HEK293 (cell line): ENCODE data around the gene CACNA1C.

Experiments
- CTCF ChIA-PET: fragments of 350-600 bp; formaldehyde crosslinking; extraction: SDS; loops from one replicate; lab custom pipeline; 2021; ENCODE audit warnings: antibody characterized with exemption; lab: Yijun Ruan, JAX
- POLR2A ChIA-PET: fragments of 300-600 bp; formaldehyde crosslinking; extraction: SDS; loops from one replicate; lab custom pipeline; 2020; ENCODE audit warnings: antibody characterized with exemption, inconsistent platforms; lab: Yijun Ruan, JAX
- H3K27ac ChIP-seq: fragments of 200-500 bp; sonication (Bioruptor generic); 2 replicates; pipeline ENCODE4 v1.5.1; 2014; ENCODE audit warnings: low read depth, low read length, control low read depth, inconsistent platforms; ENCODE audit errors: extremely low read depth
- H3K36me3 ChIP-seq, 2 experiments: fragments of 200-500 bp in 1 of 2; sonication (Bioruptor generic) in 1 of 2; 1 replicate in 1 of 2; 2 replicates in 1 of 2; pipeline ENCODE4 v1.5.1; 2014 to 2017; ENCODE audit warnings: inconsistent platforms in 2 of 2, low read length in 2 of 2; ENCODE audit not compliant: control insufficient read depth in 2 of 2, insufficient read depth in 1 of 2
- H3K4me1 ChIP-seq: fragments of 200-500 bp; sonication (Bioruptor generic); 2 replicates; pipeline ENCODE4 v1.5.1; 2014; ENCODE audit warnings: mild to moderate bottlenecking, low read length, inconsistent platforms; ENCODE audit not compliant: control insufficient read depth, insufficient read depth
- H3K4me3 ChIP-seq: 2 replicates; pipeline ENCODE4 v1.5.1; 2011; ENCODE audit warnings: low read depth, mild to moderate bottlenecking, control low read depth, low read length, moderate library complexity
- H3K9me3 ChIP-seq: fragments of 200-500 bp; sonication (Bioruptor generic); 2 replicates; pipeline ENCODE4 v1.5.1; 2014; ENCODE audit warnings: low read depth, low read length, inconsistent platforms; ENCODE audit not compliant: control insufficient read depth, insufficient read depth
- GLIS1 ChIP-seq: fragments of 450-650 bp; formaldehyde crosslinking; IDR thresholded peaks from 2 replicates; pipeline ENCODE4 v1.5.1; 2016; ENCODE audit warnings: missing biosample characterization, missing genetic modification characterization
- HOXC10 ChIP-seq: sonication (generic); formaldehyde crosslinking; IDR thresholded peaks from 2 replicates; pipeline ENCODE4 v1.8.1; 2023; ENCODE audit warnings: mild to moderate bottlenecking, missing genetic modification reagents
- MEIS1 ChIP-seq: sonication (generic); formaldehyde crosslinking; IDR thresholded peaks from 2 replicates; pipeline ENCODE4 v1.8.1; 2022; ENCODE audit warnings: missing genetic modification reagents, mild to moderate bottlenecking, borderline replicate concordance
- OVOL3 ChIP-seq: fragments of 450-650 bp; formaldehyde crosslinking; IDR thresholded peaks from 2 replicates; pipeline ENCODE4 v1.5.1; 2016; ENCODE audit warnings: missing biosample characterization, missing genetic modification characterization
- PRDM1 ChIP-seq: fragments of 450-650 bp; formaldehyde crosslinking; IDR thresholded peaks from 2 replicates; pipeline ENCODE4; 2016; ENCODE audit warnings: missing biosample characterization, missing genetic modification characterization
- SP2 ChIP-seq: fragments of 450-650 bp; formaldehyde crosslinking; IDR thresholded peaks from 2 replicates; pipeline ENCODE4 v1.5.1; 2016; ENCODE audit warnings: missing biosample characterization, missing genetic modification characterization
- ZNF121 ChIP-seq: fragments of 450-650 bp; formaldehyde crosslinking; IDR thresholded peaks from 2 replicates; pipeline ENCODE4 v1.5.1; 2016; ENCODE audit warnings: missing biosample characterization, missing genetic modification characterization
- ZNF175 ChIP-seq: fragments of 450-650 bp; formaldehyde crosslinking; IDR thresholded peaks from 2 replicates; pipeline ENCODE4 v1.5.1; 2016; ENCODE audit warnings: missing biosample characterization, missing genetic modification characterization
- ZNF26 ChIP-seq: fragments of 450-650 bp; formaldehyde crosslinking; IDR thresholded peaks from 2 replicates; pipeline ENCODE4 v1.5.1; 2016; ENCODE audit warnings: missing biosample characterization, missing genetic modification characterization
- ZNF266 ChIP-seq: fragments of 450-650 bp; formaldehyde crosslinking; IDR thresholded peaks from 2 replicates; pipeline ENCODE4 v1.5.1; 2016; ENCODE audit warnings: missing biosample characterization, missing genetic modification characterization, low read depth
- ZNF324 ChIP-seq: fragments of 450-650 bp; formaldehyde crosslinking; IDR thresholded peaks from 2 replicates; pipeline ENCODE4 v1.5.1; 2016; ENCODE audit warnings: missing biosample characterization, missing genetic modification characterization
- ZNF518A ChIP-seq: fragments of 450-650 bp; formaldehyde crosslinking; conservative IDR thresholded peaks from 2 replicates; pipeline ENCODE4 v1.5.1; 2016; ENCODE audit warnings: low read depth, missing biosample characterization, missing genetic modification characterization
- ZNF610 ChIP-seq: fragments of 450-650 bp; formaldehyde crosslinking; IDR thresholded peaks from 2 replicates; pipeline ENCODE4 v1.5.1; 2016; ENCODE audit warnings: missing biosample characterization, missing genetic modification characterization, borderline replicate concordance
- ZNF639 ChIP-seq: fragments of 450-650 bp; formaldehyde crosslinking; IDR thresholded peaks from 2 replicates; pipeline ENCODE4 v1.5.1; 2016; ENCODE audit warnings: missing biosample characterization, missing genetic modification characterization
- ZNF776 ChIP-seq: fragments of 450-650 bp; formaldehyde crosslinking; IDR thresholded peaks from 2 replicates; pipeline ENCODE4 v1.5.0; 2017; ENCODE audit warnings: missing biosample characterization, missing genetic modification characterization, borderline replicate concordance

The CACNA1C gene

GRCh38 chr12:2389079-2389790 lies 336.4 kb downstream of the CACNA1C start:
- POLR2A ChIA-PET = no interaction called here
- H3K4me1 ChIP-seq = peaks cover 3% of the 10 kb centered on the region; the same call in 1 of the 2 replicates
- H3K36me3 ChIP-seq = no peaks in the 10 kb centered on the region
- no peak overlapping the region for H3K27ac ChIP-seq
- H3K4me3 ChIP-seq = no peak overlapping the region
- TF ChIP-seq ZNF639 (no peak), MEIS1 (CRISPR knock-in tag) (no peak), ZNF175 (tag by site-specific recombination) (no peak), ZNF121 (no peak), OVOL3 (tag by site-specific recombination) (no peak), ZNF26 (tag by site-specific recombination) (no peak), ZNF324 (no peak), GLIS1 (tag by site-specific recombination) (no peak), HOXC10 (no peak), ZNF266 (tag by site-specific recombination) (no peak), PRDM1 (tag by site-specific recombination) (no peak), SP2 (tag by site-specific recombination) (no peak), ZNF776 (no peak)
- H3K9me3 ChIP-seq = no peaks in the 10 kb centered on the region
- CTCF ChIA-PET = no interaction called here

GRCh38 chr12:2390133-2390532 lies 337.3 kb downstream of the CACNA1C start:
- peaks cover 3% of the 10 kb centered on the region; the same call in 1 of the 2 replicates for H3K4me1 ChIP-seq
- H3K27ac ChIP-seq = no peak overlapping the region
- H3K36me3 ChIP-seq = no peaks in the 10 kb centered on the region
- CTCF ChIA-PET = interaction anchor here (0.6 kb wide), 1 partner anchor 748 kb away, joined by 3 read pairs; no protein-coding TSS in a partner anchor
- POLR2A ChIA-PET = no interaction called here
- no peak for TF ChIP-seq ZNF610 (tag by site-specific recombination)
- TF ChIP-seq ZNF518A (tag by site-specific recombination) = no peak
- H3K4me3 ChIP-seq = no peak overlapping the region
- no peaks in the 10 kb centered on the region for H3K9me3 ChIP-seq
